ENCODE results near the gene CMKLR1. TPM values are rescaled to one million over a fixed set of nuclear protein-coding genes. Genes with fewer than 3 reads are reported as not detected.

Gene CMKLR1
- total and polyA plus RNA-seq, 9 donors, result 1.4 to 28.3 (median 3.1) TPM

DNA sequence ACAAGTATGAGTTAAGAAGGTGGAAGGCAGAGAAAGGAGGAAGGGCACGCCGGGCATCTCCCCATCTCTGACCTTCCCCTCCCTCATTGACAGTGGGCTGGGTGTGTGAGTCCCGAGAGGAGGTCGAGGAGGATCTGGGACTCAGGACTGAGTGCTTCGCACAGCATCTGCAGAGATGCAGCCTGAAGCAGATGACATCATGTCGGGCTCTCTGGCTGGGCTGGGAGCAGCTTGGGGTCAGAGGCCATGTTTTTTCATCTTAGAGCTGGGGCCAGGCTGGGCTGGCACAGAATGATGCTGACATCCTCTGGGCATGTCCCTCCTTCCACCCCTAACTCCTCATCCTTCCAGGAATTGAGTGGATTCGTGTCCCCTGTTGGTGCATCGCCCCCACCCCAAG, 43.5 kb downstream of the CMKLR1 start:
- WGBS, 3 donors, result 30 to 47% (median 41%) methylated on average over 8 of the region's 8 CpGs
- Histone ChIP-seq H3K36me3 (no peaks in the 10 kb centered on the region), H3K27ac (no peak overlapping the region), H3K4me1 (ENCODE audit: insufficient read depth) (no peaks in the 10 kb centered on the region), H3K27me3 (no peaks in the 10 kb centered on the region), H3K4me3 (no peak overlapping the region), H3K9me3 (no peaks in the 10 kb centered on the region)
- TF ChIP-seq, protein P1, sequence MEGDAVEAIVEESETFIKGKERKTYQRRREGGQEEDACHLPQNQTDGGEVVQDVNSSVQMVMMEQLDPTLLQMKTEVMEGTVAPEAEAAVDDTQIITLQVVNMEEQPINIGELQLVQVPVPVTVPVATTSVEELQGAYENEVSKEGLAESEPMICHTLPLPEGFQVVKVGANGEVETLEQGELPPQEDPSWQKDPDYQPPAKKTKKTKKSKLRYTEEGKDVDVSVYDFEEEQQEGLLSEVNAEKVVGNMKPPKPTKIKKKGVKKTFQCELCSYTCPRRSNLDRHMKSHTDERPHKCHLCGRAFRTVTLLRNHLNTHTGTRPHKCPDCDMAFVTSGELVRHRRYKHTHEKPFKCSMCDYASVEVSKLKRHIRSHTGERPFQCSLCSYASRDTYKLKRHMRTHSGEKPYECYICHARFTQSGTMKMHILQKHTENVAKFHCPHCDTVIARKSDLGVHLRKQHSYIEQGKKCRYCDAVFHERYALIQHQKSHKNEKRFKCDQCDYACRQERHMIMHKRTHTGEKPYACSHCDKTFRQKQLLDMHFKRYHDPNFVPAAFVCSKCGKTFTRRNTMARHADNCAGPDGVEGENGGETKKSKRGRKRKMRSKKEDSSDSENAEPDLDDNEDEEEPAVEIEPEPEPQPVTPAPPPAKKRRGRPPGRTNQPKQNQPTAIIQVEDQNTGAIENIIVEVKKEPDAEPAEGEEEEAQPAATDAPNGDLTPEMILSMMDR (IDR thresholded peaks at IDR 0.05), result no peak
- TF ChIP-seq POLR2A (IDR thresholded peaks at IDR 0.05), result no peak
- no peak for TF ChIP-seq EP300 (IDR thresholded peaks at IDR 0.05)
- intact Hi-C loops (cut with DNase I), result no loop called here
- no peak for DNase-seq

DNA sequence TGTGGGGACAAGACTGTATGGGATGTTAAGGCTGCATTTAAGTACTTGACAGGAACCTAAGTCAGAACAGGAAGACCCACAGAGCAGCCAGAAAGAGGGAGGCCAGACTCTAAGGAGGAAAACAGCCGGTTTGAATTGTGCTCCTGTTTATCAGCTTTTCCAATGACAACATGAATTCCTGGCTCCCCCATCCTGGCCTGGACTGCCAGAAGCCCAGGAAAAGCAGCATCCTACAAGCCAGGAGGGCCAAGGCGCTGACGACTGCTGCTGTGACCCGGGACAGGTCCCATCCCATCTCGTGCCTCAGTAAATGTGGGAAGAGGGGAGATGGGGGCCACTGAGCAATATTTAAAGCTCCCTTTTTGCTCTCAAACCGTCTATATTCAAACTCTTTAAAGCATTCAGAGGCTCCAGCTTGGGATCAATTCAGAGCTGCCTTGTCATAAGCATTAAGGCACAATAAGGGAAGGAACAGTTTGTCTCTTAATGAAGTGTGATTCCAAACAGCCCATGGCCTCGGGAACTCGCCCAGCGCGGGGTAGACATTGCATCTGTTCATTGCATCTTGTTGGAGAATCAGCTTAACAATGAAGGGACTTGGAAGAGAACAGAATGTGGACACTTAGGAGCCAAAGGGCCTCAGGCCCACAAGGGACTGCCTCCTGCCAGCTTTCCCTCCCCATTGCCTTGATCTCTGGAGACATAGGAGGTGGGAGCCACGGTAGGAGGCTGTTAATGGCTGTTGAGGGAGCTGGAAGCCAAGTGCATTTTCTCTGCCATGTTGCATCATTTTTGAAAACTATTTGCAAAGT, 49.6 kb downstream of the CMKLR1 start:
- intact Hi-C loops (cut with DNase I), result no loop called here
- no peaks in the 10 kb centered on the region for H3K4me1 ChIP-seq (ENCODE audit: insufficient read depth)
- no peaks in the 10 kb centered on the region for H3K27me3 ChIP-seq
- no peaks in the 10 kb centered on the region for H3K36me3 ChIP-seq
- H3K9me3 ChIP-seq, result no peaks in the 10 kb centered on the region
- H3K4me3 ChIP-seq, result no peak overlapping the region
- 11 to 18% (median 16%) methylated on average over 11 of the region's 11 CpGs for WGBS, 3 donors
- peak in 2 of 5 donors; percentile 40 to 44 for DNase-seq
- H3K27ac ChIP-seq, result no peak overlapping the region
- TF ChIP-seq, protein P1 (IDR thresholded peaks at IDR 0.05), result no peak
- no peak for TF ChIP-seq POLR2A (IDR thresholded peaks at IDR 0.05)
- TF ChIP-seq EP300 (IDR thresholded peaks at IDR 0.05), result no peak

DNA sequence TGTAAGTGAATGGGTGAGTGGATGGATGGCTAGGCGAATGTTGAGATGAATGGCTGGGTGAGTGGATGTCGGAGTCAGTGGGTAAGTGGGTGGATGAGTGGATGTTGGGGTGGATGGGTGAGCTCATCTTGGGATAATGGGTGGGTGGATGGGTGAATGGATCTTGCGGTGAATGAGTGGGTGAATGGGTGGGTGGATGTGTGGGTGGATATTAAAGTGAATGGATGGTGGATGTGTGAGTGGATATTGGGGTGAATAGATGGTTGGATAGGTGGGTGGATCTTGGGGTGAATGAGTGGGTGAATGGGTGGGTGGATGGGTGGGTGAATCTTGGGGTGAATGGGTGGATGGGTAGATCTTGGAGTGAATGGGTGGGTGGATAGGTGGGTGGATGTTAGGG, 51.9 kb downstream of the CMKLR1 start:
- intact Hi-C loops (cut with DNase I), result no loop called here
- WGBS, 3 donors, result 94 to 95% (median 95%) methylated on average over 3 of the region's 3 CpGs

DNA sequence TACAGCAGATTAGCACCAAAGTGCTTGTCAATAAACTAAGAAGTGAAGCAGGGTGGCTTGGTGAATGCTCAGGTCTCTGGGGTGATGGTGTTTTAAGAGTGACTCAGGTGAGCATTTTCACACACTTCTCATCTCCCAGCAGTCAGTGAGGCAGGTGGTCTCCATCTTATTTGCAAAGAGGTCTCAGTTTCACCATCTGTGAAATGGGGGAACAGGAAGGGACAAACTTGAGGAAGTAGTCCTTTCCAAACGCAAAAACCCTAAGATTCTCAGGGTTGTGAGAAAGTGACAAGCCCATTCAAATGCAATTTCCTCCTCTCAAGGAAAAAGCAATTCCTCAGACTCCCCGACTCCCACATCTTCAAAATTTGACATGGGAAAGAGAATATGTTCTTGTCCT, 54.1 kb downstream of the CMKLR1 start:
- H3K4me3 ChIP-seq, result no peak overlapping the region
- no peak for DNase-seq
- no peaks in the 10 kb centered on the region for H3K4me1 ChIP-seq (ENCODE audit: insufficient read depth)
- no peaks in the 10 kb centered on the region for H3K36me3 ChIP-seq
- TF ChIP-seq, protein P1 (IDR thresholded peaks at IDR 0.05), result no peak
- TF ChIP-seq EP300 (IDR thresholded peaks at IDR 0.05) (no peak), POLR2A (IDR thresholded peaks at IDR 0.05) (no peak)
- intact Hi-C loops (cut with DNase I), result no loop called here
- H3K27me3 ChIP-seq, result no peaks in the 10 kb centered on the region
- H3K9me3 ChIP-seq, result no peaks in the 10 kb centered on the region
- H3K27ac ChIP-seq, result no peak overlapping the region
- WGBS, 3 donors, result 39 to 62% (median 52%) methylated on average over 2 of the region's 2 CpGs

More for the DNA sequence above, 51.9 kb downstream of the CMKLR1 start:
- no peaks in the 10 kb centered on the region for H3K36me3 ChIP-seq
- no peaks in the 10 kb centered on the region for H3K4me1 ChIP-seq (ENCODE audit: insufficient read depth)
- no peaks in the 10 kb centered on the region for H3K27me3 ChIP-seq
- no peak overlapping the region for H3K4me3 ChIP-seq
- TF ChIP-seq, protein P1 (IDR thresholded peaks at IDR 0.05), result no peak
- TF ChIP-seq POLR2A (IDR thresholded peaks at IDR 0.05), result no peak
- TF ChIP-seq EP300 (IDR thresholded peaks at IDR 0.05), result no peak
- no peaks in the 10 kb centered on the region for H3K9me3 ChIP-seq
- H3K27ac ChIP-seq, result no peak overlapping the region
- DNase-seq, result no peak
